H54 (cell line): Measurements from ENCODE around the gene PIK3AP1.
"Not testable (repeated sequence)": the region's sequence is repeated elsewhere in the genome, so short reads cannot be mapped to it uniquely, and the experiment has no call there.

ENCODE experiments used
- DNase-seq: peaks from one replicate; pipeline ENCODE4 v3.0.0; 2011; ENCODE audit warnings: low spot score, mixed read lengths; ENCODE audit not compliant: insufficient read length
- FAIRE-seq: peaks from 3 replicates; lab custom pipeline; 2011; peaks lifted over from hg19 to GRCh38; lab: Jason Lieb, UNC
- POLR2A ChIP-seq: IDR thresholded peaks from 2 replicates; pipeline ENCODE4 v1.6.1; 2011; ENCODE audit warnings: low read depth, mild to moderate bottlenecking, low read length

PIK3AP1 gene

DNA sequence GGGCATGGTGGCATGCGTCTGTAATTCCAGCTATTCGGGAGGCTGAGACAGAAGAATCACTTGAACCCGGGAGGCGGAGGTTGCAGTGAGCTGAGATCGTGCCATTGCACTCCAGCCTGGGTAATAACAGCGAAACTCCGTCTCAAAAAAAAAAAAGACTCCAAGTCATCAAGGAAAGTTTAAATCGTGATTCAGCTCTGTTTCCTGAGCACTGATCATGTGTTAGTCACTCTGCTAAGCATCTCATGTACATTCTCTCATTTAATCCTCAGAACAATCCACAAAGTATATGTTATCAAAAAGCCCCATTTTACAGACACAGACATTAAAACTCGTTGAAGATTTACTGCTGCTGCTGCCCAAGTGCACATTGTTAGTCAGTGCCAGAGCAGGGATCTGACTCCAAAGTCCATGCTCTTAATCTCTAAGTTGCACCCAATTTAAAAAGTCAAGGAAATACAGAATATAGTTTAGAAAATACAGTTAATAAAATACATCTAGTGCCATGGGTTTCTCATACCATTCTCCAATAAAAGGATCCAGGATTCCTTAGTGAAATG is 6.2 kb downstream of the PIK3AP1 start:
- DNase-seq: no peak
- peak; percentile 23 for FAIRE-seq
- no peak for TF ChIP-seq POLR2A

DNA sequence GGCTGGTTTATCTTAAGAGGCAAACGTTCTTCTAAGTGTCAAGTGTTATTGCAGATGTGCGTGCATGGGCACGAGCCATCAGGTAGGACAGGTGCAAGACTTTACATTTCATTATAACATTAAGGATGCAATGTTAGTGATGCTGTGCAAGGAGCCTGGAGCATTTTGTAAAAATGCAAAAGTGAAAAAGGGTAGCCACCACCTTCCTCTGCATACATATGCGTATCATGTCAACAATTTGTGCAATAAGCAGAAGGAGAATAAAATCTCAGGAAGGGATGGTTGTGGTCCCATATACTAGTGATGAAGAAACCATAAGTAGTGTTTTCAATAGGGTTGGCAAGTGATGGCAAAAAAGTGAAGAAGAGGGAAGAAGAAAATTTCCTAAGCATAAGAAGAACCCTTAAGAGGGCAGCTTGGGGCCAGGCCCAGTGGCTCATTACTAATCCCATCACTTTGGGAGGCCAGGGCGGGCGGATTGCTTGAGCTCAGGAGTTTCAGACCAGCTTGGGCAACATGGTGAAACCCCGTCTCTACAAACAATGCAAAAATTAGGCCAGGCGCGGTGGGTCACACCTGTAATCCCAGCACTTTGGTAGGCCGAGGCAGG is 7.5 kb downstream of the PIK3AP1 start:
- FAIRE-seq: no peak
- TF ChIP-seq POLR2A: no peak

DNA sequence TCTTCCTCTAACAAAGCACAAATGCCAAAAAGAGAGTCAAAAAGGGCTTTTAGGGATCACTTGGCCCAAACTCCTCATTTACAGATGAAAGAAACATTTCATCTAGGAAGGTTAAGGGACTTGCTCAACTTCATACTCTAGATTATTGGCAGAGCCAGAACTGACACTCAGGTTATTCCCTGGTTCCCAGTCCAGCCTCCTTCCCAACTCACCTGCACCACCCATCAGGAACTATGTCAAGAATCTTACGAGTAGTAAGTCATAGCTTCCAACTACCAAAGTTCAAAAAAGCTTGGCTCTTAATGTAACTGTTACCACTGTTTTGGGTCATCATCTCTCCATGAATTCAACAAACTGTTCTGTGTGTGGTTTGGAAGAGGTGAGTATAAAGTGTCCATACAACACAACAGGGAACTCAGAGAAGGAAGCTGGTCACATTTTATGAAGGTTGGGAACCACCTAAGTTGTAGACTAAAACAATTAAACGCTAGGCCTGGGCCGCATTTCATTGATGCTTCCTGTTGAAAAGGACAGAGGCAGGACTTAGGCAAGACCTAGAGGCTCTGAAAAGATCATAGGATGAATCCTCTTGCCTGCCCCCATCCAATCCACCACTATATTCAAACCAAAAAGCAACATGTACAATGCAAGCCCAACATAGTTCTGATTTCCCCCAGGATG is 9.1 kb downstream of the PIK3AP1 start:
- no peak for TF ChIP-seq POLR2A
- no peak for DNase-seq
- FAIRE-seq: no peak

More for the DNA sequence above, 7.5 kb downstream of the PIK3AP1 start:
- no peak for DNase-seq

DNA sequence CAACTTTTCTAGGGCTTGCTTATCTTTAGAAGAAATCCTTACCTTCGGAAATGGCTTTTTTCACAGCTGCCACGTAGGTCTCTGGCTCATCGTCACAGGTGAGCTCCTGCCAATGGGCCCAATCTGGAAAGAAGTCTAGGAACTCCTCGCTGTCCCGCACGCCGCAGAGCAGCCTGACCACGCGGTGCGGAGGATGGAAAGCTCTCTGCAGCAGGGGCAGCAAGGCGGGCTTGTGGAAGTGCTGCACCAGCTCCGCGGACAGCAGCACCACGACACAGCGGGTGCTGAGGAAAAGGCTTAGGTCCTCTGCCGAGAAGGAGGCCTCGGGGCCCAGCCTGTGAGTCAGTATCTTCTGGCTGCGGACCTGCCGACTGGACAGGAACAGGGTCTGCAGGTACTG is 10.8 kb downstream of the PIK3AP1 start:
- no peak for TF ChIP-seq POLR2A
- DNase-seq (no peak), FAIRE-seq (no peak)

DNA sequence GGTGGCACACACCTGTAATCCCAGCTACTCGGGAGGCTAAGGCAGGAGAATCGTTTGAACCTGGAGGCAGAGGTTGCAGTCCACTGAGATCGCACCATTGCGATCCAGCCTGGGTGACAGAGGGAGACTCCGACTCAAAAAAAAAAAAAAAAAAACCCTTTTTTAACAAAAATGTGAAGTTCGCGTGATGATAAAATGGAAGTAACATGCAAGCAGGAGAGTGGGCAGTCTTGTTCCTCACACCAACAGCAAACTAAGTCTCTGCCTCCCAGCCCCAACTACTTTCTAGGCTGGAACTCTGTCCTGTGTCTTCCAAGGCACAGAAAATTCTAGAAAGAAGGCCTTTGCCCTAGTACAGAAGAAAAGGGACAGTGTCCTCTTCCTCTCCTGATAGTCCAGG is 11.3 kb downstream of the PIK3AP1 start:
- DNase-seq (no peak), FAIRE-seq (no peak)
- no peak for TF ChIP-seq POLR2A

DNA sequence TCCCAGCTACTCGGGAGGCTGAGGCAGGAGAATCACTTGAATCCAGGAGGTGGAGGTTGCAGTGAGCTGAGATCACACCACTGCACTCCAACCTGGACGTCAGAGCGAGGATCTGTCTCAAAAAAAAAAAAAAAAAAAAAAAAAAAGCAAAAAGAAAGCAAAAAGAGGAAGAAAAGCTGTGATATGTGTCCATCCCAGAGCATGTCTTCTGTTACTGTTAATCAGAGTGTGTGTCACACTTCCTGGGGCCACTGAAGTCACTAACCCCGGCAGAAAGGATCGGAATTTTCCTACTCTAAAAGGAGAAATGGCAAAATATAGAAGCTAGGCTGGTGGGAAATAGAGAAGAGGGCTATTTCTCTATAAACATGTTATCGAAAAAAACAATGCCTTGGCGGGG is 11.9 kb downstream of the PIK3AP1 start:
- FAIRE-seq: no peak
- no peak for TF ChIP-seq POLR2A

DNA sequence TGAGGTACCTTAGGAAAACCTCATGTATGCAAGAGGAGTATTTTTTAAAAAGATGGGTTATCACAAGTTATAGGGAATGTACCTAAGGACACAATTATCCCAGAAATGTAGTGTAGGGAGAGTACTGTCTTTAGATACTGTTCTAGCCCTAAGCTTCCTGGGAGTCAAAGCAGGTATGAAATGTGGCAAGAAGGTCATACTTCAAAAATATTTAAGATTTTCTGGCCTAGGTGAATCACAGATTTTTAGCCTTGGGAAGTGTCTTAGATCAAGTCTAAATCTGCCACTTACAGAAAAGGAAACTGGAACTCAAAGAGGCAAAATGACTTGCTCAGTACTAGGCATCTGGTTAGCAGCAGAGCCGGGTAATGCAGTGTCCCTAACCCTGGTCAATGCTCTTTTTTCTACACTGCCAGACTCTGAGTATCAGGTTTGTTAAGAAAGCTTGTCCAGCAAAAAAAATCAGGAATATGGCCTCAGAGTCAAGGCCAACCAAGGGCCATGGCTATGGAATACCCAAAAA is 13.9 kb downstream of the PIK3AP1 start:
- DNase-seq (no peak), FAIRE-seq (no peak)
- TF ChIP-seq POLR2A: no peak

More for the DNA sequence above, 11.9 kb downstream of the PIK3AP1 start:
- no peak for DNase-seq

DNA sequence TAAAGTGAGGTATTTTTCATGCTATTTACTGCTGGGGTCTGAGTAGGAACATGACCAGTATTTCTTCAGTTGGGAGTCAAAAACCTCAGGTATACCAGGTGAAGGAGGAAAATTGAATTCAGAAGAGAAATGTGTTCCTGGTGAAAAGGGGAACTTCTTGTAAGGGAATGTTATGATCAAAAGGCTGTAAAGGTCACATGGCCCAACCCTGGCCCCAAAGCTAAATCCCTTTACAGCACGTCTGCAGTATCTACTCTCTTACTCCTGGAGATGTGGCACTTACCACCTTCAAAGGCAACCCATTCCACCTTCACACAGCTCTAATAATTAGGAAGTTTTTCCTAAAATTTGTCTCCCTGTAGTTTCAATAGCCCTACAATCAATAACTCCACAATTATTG is 15.2 kb downstream of the PIK3AP1 start:
- FAIRE-seq (no peak), DNase-seq (no peak)
- no peak for TF ChIP-seq POLR2A

DNA sequence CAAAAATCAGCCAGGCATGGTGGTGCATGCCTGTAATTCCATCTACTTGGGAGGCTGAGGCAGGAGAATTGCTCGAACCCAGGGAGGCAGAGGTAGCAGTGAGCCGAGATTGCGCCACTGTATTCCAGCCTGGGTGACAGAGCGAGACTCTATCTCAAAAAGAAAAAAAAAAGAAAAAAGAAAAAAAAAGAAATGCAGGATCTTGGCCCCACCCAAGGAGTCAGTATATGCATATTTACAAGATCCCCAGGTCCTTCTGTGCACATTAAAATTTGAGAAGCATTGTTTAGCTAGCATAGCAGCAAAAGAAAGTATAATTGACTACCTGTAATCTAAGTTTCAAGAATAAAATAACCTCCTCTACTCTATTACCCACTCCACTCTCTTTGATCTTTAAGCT is 15.8 kb downstream of the PIK3AP1 start:
- DNase-seq: no peak
- FAIRE-seq: no peak
- TF ChIP-seq POLR2A: no peak

DNA sequence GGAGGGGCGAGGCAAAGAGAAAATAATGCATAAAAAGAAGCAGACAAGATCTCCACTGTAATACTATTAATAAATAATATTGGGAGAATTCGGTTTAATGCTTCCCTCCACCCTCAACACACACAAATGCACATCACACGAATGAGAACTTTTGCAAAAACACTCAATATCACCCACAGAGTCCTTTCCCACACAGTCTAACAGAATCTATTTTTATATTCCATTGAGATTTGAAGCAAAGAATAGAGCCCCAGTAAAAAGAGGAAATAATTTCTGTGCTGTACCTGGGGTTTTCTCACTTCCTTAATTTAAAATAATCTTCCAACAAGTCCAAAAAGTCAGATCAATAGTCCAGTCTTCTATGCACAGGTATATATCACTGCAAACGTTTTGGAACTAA is 17.0 kb downstream of the PIK3AP1 start:
- no peak for TF ChIP-seq POLR2A
- FAIRE-seq (no peak), DNase-seq (no peak)

DNA sequence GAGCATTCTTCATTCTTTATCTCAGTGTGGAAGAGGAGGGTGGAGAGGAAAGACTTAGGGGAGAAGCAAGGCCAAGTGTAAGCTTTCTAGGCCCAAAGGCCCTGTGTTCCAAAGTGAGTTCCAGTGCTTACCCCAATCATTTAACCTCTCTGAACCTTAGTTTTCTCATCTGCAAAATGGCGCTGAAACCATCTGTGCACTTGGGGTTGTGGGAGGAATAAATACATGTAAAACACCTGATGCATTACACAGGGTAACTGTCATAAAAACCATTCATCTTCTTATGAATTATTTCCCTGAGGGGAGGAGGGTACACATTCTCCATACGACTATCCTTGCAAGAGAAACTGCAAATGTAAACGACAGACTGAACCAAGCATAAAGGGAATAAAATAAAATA is 19.0 kb downstream of the PIK3AP1 start:
- FAIRE-seq (no peak), DNase-seq (no peak)
- TF ChIP-seq POLR2A: no peak

DNA sequence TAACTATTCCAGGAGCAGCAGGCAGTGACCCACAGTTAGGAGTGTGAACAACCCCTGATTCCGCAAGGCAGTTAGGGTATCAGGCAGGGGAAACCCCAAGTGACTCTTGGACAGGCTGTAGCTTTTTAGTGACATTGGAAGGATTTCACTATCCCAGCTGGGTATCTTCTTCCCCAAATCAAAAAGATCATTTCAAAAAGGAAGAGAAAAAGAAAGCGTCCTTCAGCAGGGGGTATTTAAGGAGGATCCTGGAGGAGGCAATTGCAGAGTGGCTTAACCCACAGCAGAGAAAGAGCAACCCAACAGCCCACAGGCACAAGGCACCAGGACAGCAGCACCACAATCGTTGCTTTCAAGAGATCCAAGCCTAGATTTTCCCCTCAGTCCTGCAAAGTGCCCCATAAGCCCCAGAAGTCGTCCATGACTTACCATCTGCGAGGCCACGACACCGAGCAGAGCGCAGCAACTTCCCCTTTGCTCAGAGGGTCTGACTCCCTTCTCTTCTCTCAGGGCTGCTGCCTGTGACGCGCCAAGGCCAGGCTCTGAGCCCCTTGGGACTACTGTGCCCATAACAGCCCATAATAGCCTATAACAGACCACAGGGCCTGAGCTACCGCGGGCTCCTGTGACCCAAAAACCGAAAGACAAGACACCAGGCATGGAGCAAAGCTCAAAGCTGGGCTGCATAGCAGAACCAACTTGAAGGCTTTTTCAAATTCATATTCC is 19.8 kb downstream of the PIK3AP1 start:
- DNase-seq (no peak), FAIRE-seq (no peak)
- no peak for TF ChIP-seq POLR2A

DNA sequence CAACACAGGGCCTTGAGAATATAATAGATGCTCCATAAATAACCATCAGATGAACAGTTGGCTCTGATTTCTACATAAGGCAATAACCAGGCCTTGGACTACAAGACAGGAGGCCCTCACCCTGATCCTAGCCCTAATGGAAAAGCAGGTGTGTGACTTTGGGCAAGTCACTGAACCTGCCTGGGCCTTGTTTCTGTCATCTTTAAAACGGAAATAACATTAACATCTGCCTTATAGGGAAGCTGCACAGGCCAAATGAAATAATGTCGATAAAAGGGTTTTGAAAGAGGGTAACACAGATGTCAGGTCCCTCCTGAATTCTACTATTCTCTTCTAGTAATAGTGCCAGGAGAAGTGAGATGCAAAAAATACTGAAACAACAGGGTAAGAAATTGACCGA is 20.7 kb downstream of the PIK3AP1 start:
- no peak for FAIRE-seq
- no peak for TF ChIP-seq POLR2A

DNA sequence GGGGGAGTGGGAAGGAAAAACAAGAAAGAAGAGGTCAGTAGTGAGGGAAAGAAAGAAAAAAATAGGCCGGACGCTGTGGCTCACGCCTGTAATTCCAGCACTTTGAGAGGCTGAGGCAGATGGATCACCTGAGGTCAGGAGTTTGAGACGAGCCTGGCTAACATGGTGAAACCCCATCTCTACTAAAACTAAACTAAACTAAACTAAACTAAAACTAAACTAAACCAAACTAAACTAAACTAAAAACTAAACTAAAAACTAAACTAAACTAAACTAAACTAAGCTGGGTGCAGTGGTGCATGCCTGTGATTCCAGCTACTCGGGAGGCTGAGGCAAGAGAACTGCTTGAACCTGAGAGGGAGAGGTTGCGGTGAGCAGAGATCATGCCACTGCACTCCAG is 22.0 kb downstream of the PIK3AP1 start:
- not testable (repeated sequence) for FAIRE-seq

More for the DNA sequence above, 20.7 kb downstream of the PIK3AP1 start:
- DNase-seq: no peak

More for the DNA sequence above, 22.0 kb downstream of the PIK3AP1 start:
- not testable (repeated sequence) for DNase-seq
